OCI-LY1 (cell line): ENCODE data around the gene STK39.

Source experiments
- H2AFZ ChIP-seq: fragments of 200-600 bp; sonication (generic), shearing (Covaris generic); 2 replicates; pipeline ENCODE4 v1.6.0; 2014; ENCODE audit warnings: antibody characterized with exemption, mild to moderate bottlenecking, low read length
- H3F3A ChIP-seq: fragments of 200-600 bp; sonication (generic), shearing (Covaris generic); 2 replicates; pipeline ENCODE4 v1.6.0; 2014; ENCODE audit warnings: mild to moderate bottlenecking, antibody characterized with exemption, low read length, moderate library complexity; ENCODE audit not compliant: insufficient read depth
- H3K27ac ChIP-seq: fragments of 200-600 bp; sonication (generic); 2 replicates; pipeline ENCODE4 v1.5.1; 2014; ENCODE audit warnings: low read length, mixed run types, mild to moderate bottlenecking, low read depth; ENCODE audit not compliant: poor library complexity, severe bottlenecking
- H3K27me3 ChIP-seq: fragments of 200-600 bp; sonication (generic); 2 replicates; pipeline ENCODE4 v1.6.0; 2014; ENCODE audit warnings: antibody characterized with exemption, mild to moderate bottlenecking, low read length, moderate library complexity; ENCODE audit not compliant: insufficient read depth
- H3K36me3 ChIP-seq: fragments of 200-600 bp; sonication (generic); 2 replicates; pipeline ENCODE4 v1.6.1; 2014; ENCODE audit warnings: mild to moderate bottlenecking, antibody characterized with exemption, low read length, moderate library complexity, mixed read lengths; ENCODE audit not compliant: insufficient read depth
- H3K4me1 ChIP-seq: fragments of 200-600 bp; sonication (generic); 2 replicates; pipeline ENCODE4 v1.5.1; 2014; ENCODE audit warnings: mild to moderate bottlenecking, low read length, moderate library complexity; ENCODE audit not compliant: insufficient read depth, severe bottlenecking
- H3K4me2 ChIP-seq: fragments of 200-600 bp; sonication (generic), shearing (Covaris generic); 2 replicates; pipeline ENCODE4 v1.6.1; 2014; ENCODE audit warnings: low read length
- H3K4me3 ChIP-seq: fragments of 200-600 bp; sonication (generic); 2 replicates; pipeline ENCODE4 v1.5.1; 2014; ENCODE audit warnings: low read length, low read depth, mild to moderate bottlenecking, mixed read lengths; ENCODE audit not compliant: poor library complexity, severe bottlenecking
- H3K79me2 ChIP-seq: fragments of 200-600 bp; shearing (Covaris generic); 2 replicates; pipeline ENCODE4 v1.6.1; 2016; ENCODE audit warnings: mixed run types, low read length, mixed read lengths; ENCODE audit not compliant: insufficient read depth
- H3K9ac ChIP-seq: fragments of 200-600 bp; sonication (generic), shearing (Covaris generic); 2 replicates; pipeline ENCODE4 v1.6.1; 2014; ENCODE audit warnings: mild to moderate bottlenecking, low read length, mixed read lengths
- H3K9me2 ChIP-seq: fragments of 200-600 bp; sonication (generic), shearing (Covaris generic); 2 replicates; pipeline ENCODE4 v1.6.1; 2014; ENCODE audit warnings: low read depth, mild to moderate bottlenecking, low read length, mixed read lengths
- H3K9me3 ChIP-seq: fragments of 200-600 bp; shearing (Covaris generic); 2 replicates; pipeline ENCODE4 v1.6.1; 2014; ENCODE audit warnings: low read length, mixed read lengths
- H4K20me1 ChIP-seq: fragments of 200-600 bp; sonication (generic), shearing (Covaris generic); 2 replicates; pipeline ENCODE4 v1.6.0; 2016; ENCODE audit warnings: mild to moderate bottlenecking, low read length; ENCODE audit not compliant: insufficient read depth
- EZH2 ChIP-seq: fragments of 200-600 bp; sonication (generic), shearing (Covaris generic); IDR thresholded peaks from 2 replicates; pipeline ENCODE4 v1.8.0; 2017; ENCODE audit warnings: borderline replicate concordance, mixed run types, mild to moderate bottlenecking, antibody characterized with exemption, low read length, moderate library complexity, mixed read lengths
- TF ChIP-seq, protein P1 (sequence below): fragments of 200-600 bp; sonication (generic), shearing (Covaris generic); IDR thresholded peaks from 2 replicates; pipeline ENCODE4 v1.5.1; 2017; ENCODE audit warnings: mild to moderate bottlenecking, antibody characterized with exemption, low read length, moderate library complexity, mixed read lengths

Gene STK39

DNA sequence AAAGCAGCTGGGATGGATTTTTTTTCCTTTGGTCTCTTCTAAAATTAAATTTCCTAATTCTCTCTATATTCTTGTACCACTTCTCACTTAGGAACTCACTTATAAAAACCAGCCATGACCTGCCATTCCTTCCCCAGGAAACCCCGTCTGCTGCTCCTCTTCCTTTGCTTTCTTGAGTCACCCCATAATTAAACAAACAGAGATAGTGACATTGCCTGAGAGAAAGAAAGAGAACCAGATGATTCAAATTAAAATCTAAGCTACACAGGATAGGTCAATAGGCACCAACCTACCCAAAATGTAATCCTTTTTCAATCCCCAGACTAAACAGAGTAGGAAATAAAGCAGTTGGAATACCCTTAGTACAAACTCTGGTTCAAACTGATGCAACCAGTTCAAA is 9.7 kb downstream of the STK39 start:
- H3K9ac ChIP-seq: no peak overlapping the region
- no peak overlapping the region for H3K4me2 ChIP-seq
- TF ChIP-seq, protein P1, sequence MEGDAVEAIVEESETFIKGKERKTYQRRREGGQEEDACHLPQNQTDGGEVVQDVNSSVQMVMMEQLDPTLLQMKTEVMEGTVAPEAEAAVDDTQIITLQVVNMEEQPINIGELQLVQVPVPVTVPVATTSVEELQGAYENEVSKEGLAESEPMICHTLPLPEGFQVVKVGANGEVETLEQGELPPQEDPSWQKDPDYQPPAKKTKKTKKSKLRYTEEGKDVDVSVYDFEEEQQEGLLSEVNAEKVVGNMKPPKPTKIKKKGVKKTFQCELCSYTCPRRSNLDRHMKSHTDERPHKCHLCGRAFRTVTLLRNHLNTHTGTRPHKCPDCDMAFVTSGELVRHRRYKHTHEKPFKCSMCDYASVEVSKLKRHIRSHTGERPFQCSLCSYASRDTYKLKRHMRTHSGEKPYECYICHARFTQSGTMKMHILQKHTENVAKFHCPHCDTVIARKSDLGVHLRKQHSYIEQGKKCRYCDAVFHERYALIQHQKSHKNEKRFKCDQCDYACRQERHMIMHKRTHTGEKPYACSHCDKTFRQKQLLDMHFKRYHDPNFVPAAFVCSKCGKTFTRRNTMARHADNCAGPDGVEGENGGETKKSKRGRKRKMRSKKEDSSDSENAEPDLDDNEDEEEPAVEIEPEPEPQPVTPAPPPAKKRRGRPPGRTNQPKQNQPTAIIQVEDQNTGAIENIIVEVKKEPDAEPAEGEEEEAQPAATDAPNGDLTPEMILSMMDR: no peak
- no peak for TF ChIP-seq EZH2
- H3K9me2 ChIP-seq: no peaks in the 10 kb centered on the region
- no peak overlapping the region for H3K4me3 ChIP-seq
- H3F3A ChIP-seq: no peaks in the 10 kb centered on the region
- H3K4me1 ChIP-seq: peaks cover 34% of the 10 kb centered on the region
- H3K27me3 ChIP-seq: no peaks in the 10 kb centered on the region
- no peaks in the 10 kb centered on the region for H4K20me1 ChIP-seq
- H3K36me3 ChIP-seq: no peaks in the 10 kb centered on the region; the same call in 1 of the 2 replicates
- H3K79me2 ChIP-seq: peaks cover 39% of the 10 kb centered on the region
- no peaks in the 10 kb centered on the region for H3K9me3 ChIP-seq
- H3K27ac ChIP-seq: no peak overlapping the region
- no peak overlapping the region for H2AFZ ChIP-seq

DNA sequence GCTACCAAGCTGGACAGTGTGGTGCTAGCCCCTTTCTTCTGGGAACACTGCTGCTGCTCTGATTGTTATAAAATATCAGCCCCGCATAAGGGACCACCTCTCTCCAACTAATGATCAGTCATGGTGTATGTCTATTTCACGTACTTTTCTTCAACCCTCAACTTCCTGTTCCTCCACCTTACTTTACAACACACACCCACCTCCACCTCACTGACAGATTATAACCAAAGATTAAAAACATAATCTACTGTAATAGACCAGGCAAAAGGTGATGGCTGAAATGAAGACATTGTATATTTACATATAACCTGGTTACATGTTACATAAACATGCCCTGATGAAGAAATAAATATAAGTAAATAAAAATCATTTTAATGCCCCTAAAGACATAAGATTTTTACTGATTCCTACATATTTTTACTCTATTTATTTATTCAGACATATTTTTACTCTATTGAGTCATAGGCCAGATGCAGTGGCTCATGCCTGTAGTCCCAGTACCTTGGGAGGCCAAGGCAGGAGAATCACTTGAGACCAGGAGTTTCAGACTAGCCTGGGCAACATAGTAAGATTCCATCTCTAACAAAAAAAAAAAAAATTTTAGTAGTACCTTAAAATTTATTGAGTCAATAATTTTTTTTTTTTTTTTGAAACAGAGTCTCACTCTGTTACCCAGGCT is 12.8 kb downstream of the STK39 start:
- Histone ChIP-seq H3K9me2 (no peaks in the 10 kb centered on the region), H3K4me2 (no peak overlapping the region), H3K27ac (no peak overlapping the region), H3K79me2 (peaks cover 18% of the 10 kb centered on the region; the same call in 1 of the 2 replicates), H3K27me3 (no peaks in the 10 kb centered on the region), H3F3A (no peaks in the 10 kb centered on the region), H3K4me1 (peaks cover 17% of the 10 kb centered on the region), H3K9ac (no peak overlapping the region), H3K4me3 (no peak overlapping the region), H3K36me3 (peaks cover 8% of the 10 kb centered on the region), H4K20me1 (no peaks in the 10 kb centered on the region), H2AFZ (no peak overlapping the region), H3K9me3 (no peaks in the 10 kb centered on the region)
- no peak for TF ChIP-seq EZH2
- TF ChIP-seq, protein P1: no peak

DNA sequence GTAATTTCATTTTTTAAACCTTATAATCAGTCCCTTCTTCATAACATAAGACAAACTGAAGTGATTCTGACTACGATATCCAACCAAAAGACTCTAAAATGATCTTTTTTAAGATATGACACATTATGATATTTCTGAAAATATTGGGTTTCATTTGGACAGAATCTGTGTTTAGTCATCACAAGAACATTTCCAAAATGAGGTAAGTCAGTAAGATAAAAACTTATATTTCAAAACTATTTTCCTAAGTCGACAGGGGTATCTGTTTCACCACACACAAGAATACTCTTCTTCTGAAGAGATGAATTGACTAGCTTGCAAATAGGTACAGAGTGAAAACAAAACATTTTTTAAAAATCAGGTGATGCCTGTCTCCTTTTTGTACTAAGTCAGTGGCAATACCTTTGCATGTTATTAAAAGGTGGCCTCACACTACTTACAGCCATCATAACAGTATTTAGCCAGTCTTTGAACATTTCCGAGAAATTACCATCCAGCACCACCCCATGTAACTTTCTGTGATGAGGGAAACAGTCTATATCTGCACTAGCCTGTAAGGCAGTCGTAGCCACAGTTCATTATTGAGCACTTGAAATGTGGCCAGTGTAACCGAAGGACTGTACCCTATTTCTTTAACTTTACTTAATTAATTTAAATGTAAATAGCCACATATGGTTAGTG is 13.5 kb downstream of the STK39 start:
- peak overlapping the region; percentile 11 for H3K27ac ChIP-seq
- H3K36me3 ChIP-seq: peaks cover 8% of the 10 kb centered on the region

More for the DNA sequence above, 13.5 kb downstream of the STK39 start:
- Histone ChIP-seq H3K4me1 (peaks cover 11% of the 10 kb centered on the region), H3K9me2 (no peaks in the 10 kb centered on the region), H3K79me2 (peaks cover 12% of the 10 kb centered on the region; the same call in 1 of the 2 replicates), H3F3A (no peaks in the 10 kb centered on the region), H2AFZ (no peak overlapping the region), H3K9ac (no peak overlapping the region), H3K27me3 (no peaks in the 10 kb centered on the region), H4K20me1 (no peaks in the 10 kb centered on the region), H3K9me3 (no peaks in the 10 kb centered on the region), H3K4me2 (no peak overlapping the region), H3K4me3 (no peak overlapping the region)
- no peak for TF ChIP-seq EZH2
- TF ChIP-seq, protein P1: no peak
